ENCODE measurements around the gene DDIT4. TPM values are rescaled to one million over a fixed set of nuclear protein-coding genes. Genes with fewer than 3 reads are reported as not detected.
A peak's percentile ranks its signal among the peaks of the same experiment; 100 is the strongest.

Gene DDIT4
- total and polyA plus RNA-seq, 9 of the 15 experiments (the other 6 are each of a cell fraction or from before 2014, with no cell fraction given), result 8.2 to 675 (median 159) TPM

GRCh38 chr10:72319416-72320254 lies 45.9 kb downstream of the DDIT4 start (continued):
- TF ChIP-seq FOXP1 (CRISPR knock-in tag; IDR thresholded peaks at IDR 0.05) (no peak), ZBTB2 (IDR thresholded peaks at IDR 0.05) (peak; percentile 55), PRPF4 (IDR thresholded peaks at IDR 0.05; ENCODE audit: insufficient read depth, low read depth, low read length, poor library complexity, severe bottlenecking) (no peak), TBP (optimal IDR thresholded peaks at IDR 0.05; ENCODE audit: low read depth, low read length) (no peak), SMARCE1 (IDR thresholded peaks at IDR 0.05) (no peak), CBFA2T2 (conservative IDR thresholded peaks at IDR 0.05) (0 out of 2 replicates have a peak, but pooled peaks have one; percentile 5), BCLAF1 (IDR thresholded peaks at IDR 0.05; ENCODE audit: borderline replicate concordance in 1 of 2, control insufficient read depth in 1 of 2, low read depth in 2 of 2, low read length in 1 of 2) (no peak), TAL1 (IDR thresholded peaks at IDR 0.05) (no peak), ELF2 (CRISPR knock-in tag; IDR thresholded peaks at IDR 0.05) (peak; percentile 50; the same call in 1 of the 2 replicates), ARID3A (IDR thresholded peaks at IDR 0.05; ENCODE audit: borderline replicate concordance, low read depth, low read length) (no peak; the same call in 1 of the 2 replicates), TRIM24 (IDR thresholded peaks at IDR 0.05) (peak; percentile 10 to 42; a peak in 2 of 4 replicates), U2AF2 (optimal IDR thresholded peaks at IDR 0.05; ENCODE audit: low read depth, low read length) (no peak), FOS (IDR thresholded peaks at IDR 0.05; ENCODE audit: extremely low read depth, insufficient read length) (no peak), HDAC8 (tag; IDR thresholded peaks at IDR 0.05) (0 out of 2 replicates have a peak, but pooled peaks have one; percentile 70), IRF2 (CRISPR knock-in tag; IDR thresholded peaks at IDR 0.05) (no peak)
- TF ChIP-seq, protein P1, sequence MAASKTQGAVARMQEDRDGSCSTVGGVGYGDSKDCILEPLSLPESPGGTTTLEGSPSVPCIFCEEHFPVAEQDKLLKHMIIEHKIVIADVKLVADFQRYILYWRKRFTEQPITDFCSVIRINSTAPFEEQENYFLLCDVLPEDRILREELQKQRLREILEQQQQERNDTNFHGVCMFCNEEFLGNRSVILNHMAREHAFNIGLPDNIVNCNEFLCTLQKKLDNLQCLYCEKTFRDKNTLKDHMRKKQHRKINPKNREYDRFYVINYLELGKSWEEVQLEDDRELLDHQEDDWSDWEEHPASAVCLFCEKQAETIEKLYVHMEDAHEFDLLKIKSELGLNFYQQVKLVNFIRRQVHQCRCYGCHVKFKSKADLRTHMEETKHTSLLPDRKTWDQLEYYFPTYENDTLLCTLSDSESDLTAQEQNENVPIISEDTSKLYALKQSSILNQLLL (CRISPR knock-in tag; IDR thresholded peaks at IDR 0.05; ENCODE audit: borderline replicate concordance), result no peak
